Measurements from ENCODE around the gene PLIN4. TPM values are rescaled to one million over a fixed set of nuclear protein-coding genes. Genes with fewer than 3 reads are reported as not detected.

The PLIN4 gene
- total and polyA plus RNA-seq, 2 donors (not counting 3 experiments of a cell fraction or from before 2014, with no cell fraction given), result 0.01 TPM; not detected in 1

GRCh38 chr19:4541114-4541805 is 23.0 kb upstream of the PLIN4 start:
- H4K20me1 ChIP-seq (replicated peaks; ENCODE audit: control insufficient read depth, extremely low read depth, insufficient read depth, low read length), result no peaks in the 10 kb centered on the region
- peaks cover 0 to 7% of the 10 kb centered on the region in 2 experiments for H3K36me3 ChIP-seq (ENCODE audit: control insufficient read depth in 2 of 2, extremely low read depth in 1 of 2, insufficient read depth in 2 of 2, low read length in 2 of 2)
- TF ChIP-seq FOS (IDR thresholded peaks at IDR 0.05; ENCODE audit: borderline replicate concordance, insufficient read depth, low read length) (no peak), POLR2A (IDR thresholded peaks at IDR 0.05; ENCODE audit: low read depth, low read length) (no peak), MYC (IDR thresholded peaks at IDR 0.05; ENCODE audit: low read depth, low read length) (no peak), JUN (IDR thresholded peaks at IDR 0.05; ENCODE audit: borderline replicate concordance, insufficient read depth, insufficient read length, low read depth) (no peak), POLR2AphosphoS5 (IDR thresholded peaks at IDR 0.05; ENCODE audit: insufficient read depth, low read depth, low read length) (no peak), EZH2 (IDR thresholded peaks at IDR 0.05; ENCODE audit: borderline replicate concordance, low read depth, low read length, severe bottlenecking) (no peak), MAX (IDR thresholded peaks at IDR 0.05; ENCODE audit: insufficient read depth, insufficient read length) (no peak), GATA2 (IDR thresholded peaks at IDR 0.05; ENCODE audit: insufficient read depth, insufficient read length, low read depth, low read length) (no peak), CTCF (IDR thresholded peaks at IDR 0.05; ENCODE audit: extremely low read depth in 1 of 2, insufficient read depth in 1 of 2, low read depth in 1 of 2, low read length in 2 of 2) (no peak)
- POLR2A ChIA-PET, result no interaction called here
- intact Hi-C loops (cut with micrococcal nuclease) (no loop called here), dilution Hi-C loops (cut with MboI; ENCODE audit: extremely low pct_ligation_motif_present, low sequenced_read_pairs) (no loop called here)
- H3K27ac ChIP-seq (ENCODE audit: insufficient read depth, low read depth, low read length), result no peak overlapping the region
- peaks cover 8% of the 10 kb centered on the region for H3K4me1 ChIP-seq (ENCODE audit: control insufficient read depth, extremely low read depth, insufficient read depth, low read length)
- H3K4me3 ChIP-seq (replicated peaks in 1 of 3; ENCODE audit: insufficient read depth in 1 of 3, low read depth in 1 of 3, low read length in 3 of 3), result no peak overlapping the region
- DNase-seq (ENCODE audit: low read depth, low spot score), result no peak
- no peak for FAIRE-seq
- no peak overlapping the region for H3K4me2 ChIP-seq (ENCODE audit: insufficient read depth, low read length)
- H2AFZ ChIP-seq (ENCODE audit: low read depth, low read length), result no peak overlapping the region
- no peaks in the 10 kb centered on the region for H3K27me3 ChIP-seq (ENCODE audit: control insufficient read depth in 2 of 2, insufficient read depth in 2 of 2, low read length in 2 of 2)
- H3K9me3 ChIP-seq (replicated peaks; ENCODE audit: control insufficient read depth, insufficient read depth, low read length), result no peaks in the 10 kb centered on the region
- CTCF ChIA-PET, result interaction anchor here (1.0 to 3.3 kb wide), 3 partner anchors 16 to 19 kb away, joined by 3 to 19 read pairs (median 4); partner anchors contain the start of gene SEMA6B
- no peaks in the 10 kb centered on the region for H3K9me1 ChIP-seq (replicated peaks; ENCODE audit: control insufficient read depth, extremely low read depth, insufficient read depth, low read length)
- BruUV-seq (replicated peaks), result no TSS peak
- no peaks in the 10 kb centered on the region for H3K79me2 ChIP-seq (ENCODE audit: control insufficient read depth, insufficient read depth, low read length)
- no peak overlapping the region for H3K9ac ChIP-seq (replicated peaks; ENCODE audit: extremely low read depth, insufficient read depth, low read length)
